GM12878 (cell line): ENCODE results near the gene CATSPERZ. TPM values are rescaled to one million over a fixed set of nuclear protein-coding genes. Genes with fewer than 3 reads are reported as not detected.
"Not testable (repeated sequence)": the region's sequence is repeated elsewhere in the genome, so short reads cannot be mapped to it uniquely, and the experiment has no call there.

ENCODE experiments used
- ATAC-seq: fragments of 200-7000 bp; cut with Tn5 transposase; 3 replicates; pipeline ENCODE4 v1.9.1; 2020; ENCODE audit warnings: mild to moderate bottlenecking, moderate library complexity
- BruUV-seq: library from RNA; stranded (reverse); fragments of 400-500 nt; replicated peaks from 2 replicates; lab custom pipeline; 2021; lab: Mats Ljungman, UMichigan
- CTCF ChIA-PET: fragments of 300-600 bp; sonication (Branson Sonifier 250); formaldehyde crosslinking; extraction: SDS; loops from one replicate; lab custom pipeline; 2021; ENCODE audit warnings: inconsistent platforms; lab: Yijun Ruan, JAX
- POLR2A ChIA-PET: fragments of 350-600 bp; formaldehyde crosslinking; extraction: SDS; loops from one replicate; lab custom pipeline; 2021; ENCODE audit warnings: inconsistent platforms; lab: Charles Lee
- RAD21 ChIA-PET: fragments of 300-600 bp; sonication (Branson Sonifier 250); formaldehyde crosslinking; loops from one replicate; lab custom pipeline; 2023; ENCODE audit warnings: antibody characterized with exemption; ENCODE audit not compliant: unreplicated experiment; lab: Charles Lee
- SMC1A ChIA-PET: fragments of 300-600 bp; sonication (Branson Sonifier 250); formaldehyde crosslinking; loops from one replicate; lab custom pipeline; 2023; ENCODE audit not compliant: unreplicated experiment, uncharacterized antibody; lab: Charles Lee
- DNase-seq: peaks from one replicate; pipeline ENCODE4 v3.0.0-alpha.2; 2011; ENCODE audit warnings: low read depth, low spot score
- FAIRE-seq: peaks from 3 replicates; lab custom pipeline; 2011; peaks lifted over from hg19 to GRCh38; lab: Jason Lieb, UNC
- H2AFZ ChIP-seq: 2 replicates; pipeline ENCODE4 v1.6.0; 2011; ENCODE audit warnings: low read depth, low read length, control low read depth; ENCODE audit not compliant: control insufficient read depth
- H3K27ac ChIP-seq: 2 replicates; pipeline ENCODE4 v1.5.1; 2011; ENCODE audit warnings: control low read depth; ENCODE audit not compliant: control insufficient read depth, insufficient read depth
- H3K27me3 ChIP-seq, 2 experiments: replicated peaks in 1 of 2; 2 replicates each; pipeline versions ENCODE4 v1.6.0 to v1.6.1; 2011; ENCODE audit warnings: low read length in 1 of 2; ENCODE audit not compliant: control insufficient read depth in 2 of 2, insufficient read depth in 2 of 2
- H3K36me3 ChIP-seq, 2 experiments: 2 replicates each; pipeline ENCODE4 v1.5.1; 2011; ENCODE audit warnings: low read length in 1 of 2; ENCODE audit not compliant: control insufficient read depth in 2 of 2, insufficient read depth in 2 of 2
- H3K4me1 ChIP-seq: 2 replicates; pipeline ENCODE4 v1.6.1; 2011; ENCODE audit warnings: mild to moderate bottlenecking, low read length, moderate library complexity, mixed read lengths; ENCODE audit not compliant: control insufficient read depth, insufficient read depth
- H3K4me2 ChIP-seq: 2 replicates; pipeline ENCODE4 v1.6.0; 2011; ENCODE audit warnings: control low read depth; ENCODE audit not compliant: control insufficient read depth, insufficient read depth
- H3K4me3 ChIP-seq: fragments of 200-600 bp; sonication (generic); 2 replicates; pipeline ENCODE4 v1.5.1; 2016
- H3K79me2 ChIP-seq: 2 replicates; pipeline ENCODE4 v1.6.0; 2011; ENCODE audit warnings: low read length; ENCODE audit not compliant: control insufficient read depth, insufficient read depth
- H3K9ac ChIP-seq: 2 replicates; pipeline ENCODE4 v1.8.0; 2011; ENCODE audit warnings: low read length, control low read depth, mixed read lengths; ENCODE audit not compliant: control insufficient read depth, insufficient read depth
- H3K9me3 ChIP-seq: replicated peaks from 3 replicates; pipeline ENCODE4 v1.5.1; 2011; ENCODE audit warnings: mild to moderate bottlenecking, low read length; ENCODE audit not compliant: control insufficient read depth, insufficient read depth
- H4K20me1 ChIP-seq: 2 replicates; pipeline ENCODE4 v1.6.0; 2011; ENCODE audit not compliant: control insufficient read depth, insufficient read depth
- CTCF ChIP-seq, 3 experiments: IDR thresholded peaks in 2 of 3; conservative IDR thresholded peaks in 1 of 3; 2 replicates each; pipeline ENCODE4 v1.5.1; 2011; ENCODE audit warnings: low read depth in 3 of 3, low read length in 3 of 3, mild to moderate bottlenecking in 3 of 3, control low read depth in 2 of 3, moderate library complexity in 2 of 3, inconsistent platforms in 1 of 3, mixed read lengths in 1 of 3; ENCODE audit not compliant: control insufficient read depth in 2 of 3, insufficient read depth in 1 of 3; ENCODE audit errors: extremely low read depth in 1 of 3
- IRF4 ChIP-seq: IDR thresholded peaks from 2 replicates; pipeline ENCODE4 v1.6.1; 2011; ENCODE audit warnings: low read depth, low read length
- MTA3 ChIP-seq: IDR thresholded peaks from 2 replicates; pipeline ENCODE4 v1.6.1; 2012; ENCODE audit warnings: low read length, inconsistent platforms, borderline replicate concordance
- MYC ChIP-seq: IDR thresholded peaks from 2 replicates; pipeline ENCODE4 v1.6.1; 2011; ENCODE audit warnings: mild to moderate bottlenecking, low read length, moderate library complexity, inconsistent platforms; ENCODE audit not compliant: insufficient read depth, insufficient replicate concordance, insufficient read length, severe bottlenecking
- POLR2A ChIP-seq: IDR thresholded peaks from 2 replicates; pipeline ENCODE4 v1.6.1; 2011; ENCODE audit warnings: low read depth, mild to moderate bottlenecking, low read length
- RAD21 ChIP-seq: IDR thresholded peaks from 2 replicates; pipeline ENCODE4 v1.6.1; 2011; ENCODE audit warnings: mild to moderate bottlenecking, low read depth, low read length, moderate library complexity; ENCODE audit not compliant: insufficient read depth
- SMC3 ChIP-seq: IDR thresholded peaks from 2 replicates; pipeline ENCODE4 v1.6.1; 2011; ENCODE audit warnings: low read length, improper control_type of control experiment, borderline replicate concordance
- TCF12 ChIP-seq: IDR thresholded peaks from 2 replicates; pipeline ENCODE4 v1.6.1; 2011; ENCODE audit warnings: low read depth, mild to moderate bottlenecking, low read length
- TCF3 ChIP-seq: IDR thresholded peaks from 2 replicates; pipeline ENCODE4 v1.6.1; 2012; ENCODE audit warnings: low read depth, mild to moderate bottlenecking, low read length, borderline replicate concordance; ENCODE audit not compliant: insufficient read depth
- WGBS: methylation state at CpG from one replicate; pipeline ENCODE4 v1.1.6; 2016; ENCODE audit warnings: low lambda C conversion rate; ENCODE audit not compliant: insufficient replicate concordance, insufficient coverage; ENCODE audit errors: missing lambda C conversion rate; 5-methylcytosine and 5-hydroxymethylcytosine counted together
- in situ Hi-C: fragments of 300-500 bp; cut with MboI; formaldehyde crosslinking; loops from 9 replicates; pipeline ENCODE4 v1.14.3; 2018; ENCODE audit warnings: mixed read lengths
- intact Hi-C: fragments of 100-400 bp; cut with micrococcal nuclease; formaldehyde crosslinking; loops from one replicate; pipeline ENCODE4 v1.14.2; 2022; ENCODE audit not compliant: unreplicated experiment
- polyA plus RNA-seq, 11 experiments: library from polyadenylated mRNA; depleted of rRNA in 4 of 11; unstranded in 6 of 11; stranded (reverse) in 5 of 11; fragments of >200 nt; fragmentation: Nextera tagmentation in 4 of 11; fragmentation: Illumina TruSeq in 1 of 11; extraction: Ambion mirVana in 4 of 11; extraction: Trizol in 1 of 11; gene quantifications; 1 replicate in 1 of 11; 2 replicates in 10 of 11; pipeline versions ENCODE4 v1.2.1 to v1.2.3, GENCODE V29; 2011 to 2016; ENCODE audit warnings: inconsistent platforms in 2 of 11, missing spikeins in 2 of 11, low read depth in 1 of 11
- total RNA-seq, 4 experiments: library from RNA; depleted of rRNA in 3 of 4; stranded (reverse); fragments of >200 nt in 3 of 4; fragmentation: Illumina TruSeq in 1 of 4; extraction: Trizol in 1 of 4; gene quantifications; 2 replicates each; pipeline versions ENCODE4 v1.2.1 to v1.2.3, GENCODE V29; 2013 to 2021

CATSPERZ gene
- total and polyA plus RNA-seq, 10 of the 15 experiments (the other 5 are each of a cell fraction or from before 2014, with no cell fraction given), result 0.12 to 0.31 TPM; not detected in 8

- ATAC-seq, BruUV-seq, H3K27ac ChIP-seq, H3K9me3 ChIP-seq, H2AFZ ChIP-seq, DNase-seq, H3K36me3 ChIP-seq, H4K20me1 ChIP-seq, H3K4me1 ChIP-seq, H3K27me3 ChIP-seq, H3K9ac ChIP-seq, in situ Hi-C loops, FAIRE-seq: not testable (repeated sequence)
- ChIA-PET POLR2A (interaction anchor here (0.5 to 3.5 kb wide), 5 partner anchors 11 to 777 kb away, joined by 6 to 42 read pairs (median 23); partner anchors contain the start of genes CCDC88B, ESRRA and FKBP2), RAD21 (interaction anchor here (0.5 to 5.6 kb wide), 5 partner anchors 16 to 487 kb away, joined by 3 to 176 read pairs (median 57); partner anchors contain the start of gene RPS6KA4), CTCF (interaction anchor here (0.7 to 5.9 kb wide), 4 partner anchors 13 to 420 kb away, joined by 3 to 228 read pairs (median 96); partner anchors contain the start of genes CCDC88B and ESRRA), SMC1A (interaction anchor here (5.3 kb wide), 1 partner anchor 17 kb away, joined by 71 read pairs; no protein-coding TSS in a partner anchor)
- Histone ChIP-seq H3K4me3 (peak overlapping the region; percentile 80), H3K4me2 (peak overlapping the region; percentile 88), H3K79me2 (peaks cover 28% of the 10 kb centered on the region)
- 79% methylated on average over 23 of the region's 25 CpGs for WGBS
- peak; percentile 58; the same call in 1 of the 2 replicates for TF ChIP-seq POLR2A
- intact Hi-C loops, result loop anchor here (2.0 to 5.0 kb wide), 2 partner anchors 41 to 133 kb away; partner anchors contain the start of gene RPS6KA4
These were observed 15.7 kb downstream of the CATSPERZ start for GRCh38 chr11:64315667-64316526.

GRCh38 chr11:64316672-64317324, 16.6 kb downstream of the CATSPERZ start:
- WGBS, result 1% methylated on average over 32 of the region's 32 CpGs
- H3K4me3 ChIP-seq, result peak overlapping the region; percentile 80
- DNase-seq (no peak), FAIRE-seq (peak; percentile 18), ATAC-seq (peak; percentile 17)
- in situ Hi-C loops, result no loop called here
- ChIA-PET RAD21 (interaction anchor here (0.5 to 5.6 kb wide), 19 partner anchors 12 to 486 kb away, joined by 3 to 176 read pairs (median 7); partner anchors contain the start of genes BAD, CATSPERZ, CCDC88B and ESRRA), POLR2A (interaction anchor here (0.5 to 3.5 kb wide), 17 partner anchors 10 to 777 kb away, joined by 3 to 42 read pairs (median 10); partner anchors contain the start of genes BAD, CCDC88B, ESRRA and FERMT3), SMC1A (interaction anchor here (0.9 to 5.3 kb wide), 9 partner anchors 10 to 42 kb away, joined by 3 to 71 read pairs (median 10); partner anchors contain the start of genes BAD, CCDC88B, ESRRA and GPR137), CTCF (interaction anchor here (0.7 to 5.9 kb wide), 21 partner anchors 10 to 455 kb away, joined by 3 to 228 read pairs (median 6); partner anchors contain the start of genes BAD, CCDC88B, ESRRA and FERMT3)
- peaks cover 26% of the 10 kb centered on the region for H3K79me2 ChIP-seq
- H3K27me3 ChIP-seq, result no peaks in the 10 kb centered on the region
- H3K27ac ChIP-seq, result peak overlapping the region; percentile 99
- no peaks in the 10 kb centered on the region for H3K9me3 ChIP-seq
- H3K4me1 ChIP-seq, result peaks cover 9% of the 10 kb centered on the region
- H3K36me3 ChIP-seq, result peaks cover 0 to 8% of the 10 kb centered on the region in 2 experiments; a peak in 3 of 4 replicates
- H3K9ac ChIP-seq, result peak overlapping the region; percentile 98
- intact Hi-C loops, result loop anchor here (1.0 to 5.0 kb wide), 5 partner anchors 10 to 132 kb away; partner anchors contain the start of genes CCDC88B and RPS6KA4
- H4K20me1 ChIP-seq, result no peaks in the 10 kb centered on the region
- BruUV-seq, result TSS peak; percentile 100
- peak overlapping the region; percentile 56 for H2AFZ ChIP-seq
- peak overlapping the region; percentile 88 for H3K4me2 ChIP-seq
- 0 out of 2 replicates have a peak, but pooled peaks have one; percentile 7 for TF ChIP-seq MTA3
- TF ChIP-seq TCF3, result 0 out of 2 replicates have a peak, but pooled peaks have one; percentile 6
- TF ChIP-seq TCF12, result 0 out of 2 replicates have a peak, but pooled peaks have one; percentile 16
- 0 out of 2 replicates have a peak, but pooled peaks have one; percentile 16 for TF ChIP-seq RAD21
- TF ChIP-seq CTCF (IDR thresholded peaks at IDR 0.05 in 2 of 3, conservative IDR thresholded peaks at IDR 0.05 in 1 of 3; ENCODE audit: control insufficient read depth in 2 of 3, extremely low read depth in 1 of 3, insufficient read depth in 1 of 3, low read depth in 3 of 3, low read length in 3 of 3), result peak; percentile 25 to 32 (median 29); a peak in 3 of 6 replicates
- TF ChIP-seq MYC, result no peak
- 0 out of 2 replicates have a peak, but pooled peaks have one; percentile 4 for TF ChIP-seq SMC3
- 0 out of 2 replicates have a peak, but pooled peaks have one; percentile 31 for TF ChIP-seq IRF4
